Chondrocyte (in vitro differentiated cells): ENCODE data around the gene SLC25A45. TPM values are rescaled to one million over a fixed set of nuclear protein-coding genes. Genes with fewer than 3 reads are reported as not detected.

ENCODE experiments used
- DNase-seq: peaks from one replicate; pipeline ENCODE4 v3.0.0; 2021; ENCODE audit warnings: mixed read lengths, low spot score
- H3K27ac Mint-ChIP-seq: one replicate; pipeline ENCODE4 v1.8.0; 2021; ENCODE audit warnings: mild to moderate bottlenecking, moderate library complexity, mixed read lengths; ENCODE audit not compliant: unreplicated experiment
- H3K27me3 Mint-ChIP-seq: 2 replicates; pipeline ENCODE4 v1.8.0; 2021; ENCODE audit warnings: low read depth, mixed read lengths
- H3K36me3 Mint-ChIP-seq: 2 replicates; pipeline ENCODE4 v1.8.0; 2021; ENCODE audit warnings: low read depth, mixed read lengths
- H3K4me1 Mint-ChIP-seq: 2 replicates; pipeline ENCODE4 v1.8.0; 2021; ENCODE audit warnings: low read depth, mild to moderate bottlenecking, mixed read lengths
- H3K4me3 Mint-ChIP-seq: one replicate; pipeline ENCODE4 v1.8.0; 2021; ENCODE audit warnings: mild to moderate bottlenecking, moderate library complexity, mixed read lengths; ENCODE audit not compliant: unreplicated experiment
- H3K9me3 Mint-ChIP-seq: 2 replicates; pipeline ENCODE4 v1.8.0; 2021; ENCODE audit warnings: low read depth, mixed read lengths
- total RNA-seq: library from RNA; stranded (reverse); gene quantifications from 3 replicates; pipeline ENCODE4 v1.2.1, GENCODE V29; 2021
- TF ChIP-seq, protein P1 (sequence below): fragments of 200-600 bp; sonication (generic); IDR thresholded peaks from 2 replicates; pipeline ENCODE4 v1.5.0; 2021; ENCODE audit warnings: antibody characterized with exemption, mild to moderate bottlenecking, moderate library complexity

The SLC25A45 gene
- total RNA-seq, 1 donor from 2014 or later: 11.7 TPM

DNA sequence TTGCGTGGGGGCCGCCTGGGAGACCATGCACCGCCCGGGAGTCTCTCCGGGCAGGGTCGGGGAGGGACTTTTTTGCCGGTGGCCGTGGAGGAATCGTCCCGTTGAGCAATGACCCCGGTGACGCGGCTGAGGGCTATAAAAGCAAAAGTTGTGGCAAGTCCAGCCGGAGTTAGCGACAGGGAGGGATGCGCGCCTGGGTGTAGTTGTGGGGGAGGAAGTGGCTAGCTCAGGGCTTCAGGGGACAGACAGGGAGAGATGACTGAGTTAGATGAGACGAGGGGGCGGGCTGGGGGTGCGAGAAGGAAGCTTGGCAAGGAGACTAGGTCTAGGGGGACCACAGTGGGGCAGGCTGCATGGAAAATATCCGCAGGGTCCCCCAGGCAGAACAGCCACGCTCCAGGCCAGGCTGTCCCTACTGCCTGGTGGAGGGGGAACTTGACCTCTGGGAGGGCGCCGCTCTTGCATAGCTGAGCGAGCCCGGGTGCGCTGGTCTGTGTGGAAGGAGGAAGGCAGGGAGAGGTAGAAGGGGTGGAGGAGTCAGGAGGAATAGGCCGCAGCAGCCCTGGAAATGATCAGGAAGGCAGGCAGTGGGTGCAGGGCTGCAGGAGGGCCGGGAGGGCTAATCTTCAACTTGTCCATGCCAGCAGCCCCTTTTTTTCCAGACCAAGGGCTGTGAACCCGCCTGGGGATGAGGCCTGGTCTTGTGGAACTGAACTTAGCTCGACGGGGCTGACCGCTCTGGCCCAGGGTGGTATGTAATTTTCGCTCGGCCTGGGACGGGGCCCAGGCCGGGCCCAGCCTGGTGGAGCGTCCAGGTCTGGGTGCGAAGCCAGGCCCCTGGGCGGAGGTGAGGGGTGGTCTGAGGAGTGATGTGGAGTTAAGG, 40.4 kb upstream of the SLC25A45 start, which contains the start of gene NEAT1:
NEAT1 (plus strand) TSS at position 166 of the 883 bp plus-strand sequence.
- peaks cover 87% of the 10 kb centered on the region for H3K4me1 Mint-ChIP-seq
- peak within 1 kb of the TSS; percentile 82 for H3K4me3 Mint-ChIP-seq
- H3K27me3 Mint-ChIP-seq: no peaks in the 10 kb centered on the region
- H3K27ac Mint-ChIP-seq: peak within 1 kb of the TSS; percentile 100
- TF ChIP-seq, protein P1, sequence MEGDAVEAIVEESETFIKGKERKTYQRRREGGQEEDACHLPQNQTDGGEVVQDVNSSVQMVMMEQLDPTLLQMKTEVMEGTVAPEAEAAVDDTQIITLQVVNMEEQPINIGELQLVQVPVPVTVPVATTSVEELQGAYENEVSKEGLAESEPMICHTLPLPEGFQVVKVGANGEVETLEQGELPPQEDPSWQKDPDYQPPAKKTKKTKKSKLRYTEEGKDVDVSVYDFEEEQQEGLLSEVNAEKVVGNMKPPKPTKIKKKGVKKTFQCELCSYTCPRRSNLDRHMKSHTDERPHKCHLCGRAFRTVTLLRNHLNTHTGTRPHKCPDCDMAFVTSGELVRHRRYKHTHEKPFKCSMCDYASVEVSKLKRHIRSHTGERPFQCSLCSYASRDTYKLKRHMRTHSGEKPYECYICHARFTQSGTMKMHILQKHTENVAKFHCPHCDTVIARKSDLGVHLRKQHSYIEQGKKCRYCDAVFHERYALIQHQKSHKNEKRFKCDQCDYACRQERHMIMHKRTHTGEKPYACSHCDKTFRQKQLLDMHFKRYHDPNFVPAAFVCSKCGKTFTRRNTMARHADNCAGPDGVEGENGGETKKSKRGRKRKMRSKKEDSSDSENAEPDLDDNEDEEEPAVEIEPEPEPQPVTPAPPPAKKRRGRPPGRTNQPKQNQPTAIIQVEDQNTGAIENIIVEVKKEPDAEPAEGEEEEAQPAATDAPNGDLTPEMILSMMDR: peak; percentile 0
- DNase-seq: no peak
- H3K9me3 Mint-ChIP-seq: no peaks in the 10 kb centered on the region
- H3K36me3 Mint-ChIP-seq: peaks cover 43% of the 10 kb centered on the region

DNA sequence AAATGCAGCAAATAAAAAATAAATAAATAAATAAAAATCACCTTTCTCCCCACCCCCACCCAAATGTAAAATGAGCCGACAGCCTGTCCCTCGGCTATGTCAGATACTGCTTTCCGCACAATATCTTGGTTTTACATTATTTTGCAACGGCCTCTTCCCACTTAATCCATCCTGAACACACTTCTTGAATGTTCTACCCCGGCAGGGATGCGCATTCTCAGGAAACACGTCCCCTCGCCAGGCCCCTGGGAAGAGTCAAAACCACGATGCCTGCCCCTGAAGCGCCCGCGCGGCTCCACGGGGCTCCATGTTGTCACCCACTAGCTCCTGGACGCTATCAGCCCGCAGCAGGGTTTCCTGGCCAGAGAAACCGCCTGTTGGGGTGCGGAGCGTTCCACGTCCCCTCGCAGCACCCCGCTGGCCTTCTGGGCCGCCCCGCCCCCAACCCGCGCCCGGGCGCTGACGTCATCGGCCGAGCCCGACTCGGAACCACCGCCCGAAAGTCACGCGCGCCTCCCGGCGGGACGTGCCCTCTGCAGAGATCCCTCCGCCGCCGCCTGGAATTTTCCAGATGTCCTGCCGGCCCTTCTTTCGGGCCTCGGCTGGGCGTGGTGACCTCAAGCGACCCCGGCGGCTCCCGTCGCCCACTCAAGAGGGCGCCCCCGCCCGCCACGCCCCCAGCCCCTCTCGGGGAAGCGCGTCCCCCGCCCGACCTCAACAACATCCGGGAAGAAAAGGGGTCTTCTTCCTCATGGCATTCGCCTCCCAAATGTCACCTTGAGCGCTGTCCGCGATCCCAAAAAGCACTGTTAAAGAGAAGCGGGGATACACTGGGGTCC, 39.6 kb upstream of the SLC25A45 start:
- H3K4me3 Mint-ChIP-seq: peak overlapping the region; percentile 82
- peak; percentile 98 for DNase-seq
- H3K36me3 Mint-ChIP-seq: peaks cover 35% of the 10 kb centered on the region
- peak overlapping the region; percentile 100 for H3K27ac Mint-ChIP-seq
- TF ChIP-seq, protein P1: peak; percentile 40
- H3K4me1 Mint-ChIP-seq: peaks cover 87% of the 10 kb centered on the region
- H3K9me3 Mint-ChIP-seq: no peaks in the 10 kb centered on the region
- H3K27me3 Mint-ChIP-seq: no peaks in the 10 kb centered on the region

DNA sequence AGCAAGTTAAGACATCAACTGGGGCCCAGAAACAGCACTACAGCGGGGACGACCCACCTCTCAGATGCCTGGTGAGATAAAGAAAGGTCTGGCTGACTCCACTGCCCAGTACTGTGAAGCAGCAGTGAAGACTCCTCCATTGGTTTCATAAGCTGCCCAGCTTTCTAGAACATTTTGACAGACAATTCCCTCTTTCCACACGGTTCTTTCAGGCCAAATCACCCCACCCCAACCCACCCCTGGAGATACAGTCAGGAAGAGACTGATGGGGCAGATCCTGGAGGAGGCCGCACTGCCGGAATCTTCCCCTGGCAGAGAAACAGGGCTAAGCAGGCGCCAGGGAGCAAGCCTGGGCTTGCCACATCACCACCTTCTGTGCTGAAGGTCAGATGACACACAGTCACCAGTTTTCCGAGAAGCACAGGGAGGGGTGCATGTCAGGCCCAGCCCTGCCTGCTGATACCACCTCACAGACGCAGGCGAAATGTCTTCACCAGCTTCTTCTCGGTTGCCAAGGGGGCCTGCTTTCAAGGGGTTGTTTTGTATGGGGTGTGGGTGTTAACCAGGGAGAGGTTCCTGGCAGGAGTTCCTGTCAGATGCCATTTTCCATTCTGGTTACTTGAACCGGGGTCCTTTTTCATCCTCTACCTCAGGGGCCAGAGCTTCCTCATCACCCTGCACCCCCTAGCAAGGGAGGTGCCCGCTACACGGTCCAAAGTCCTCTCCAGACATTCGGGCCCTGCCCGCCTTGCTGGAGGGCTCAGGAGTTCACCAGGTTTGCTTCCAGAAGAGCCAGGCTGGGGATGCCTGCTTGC, 38.7 kb upstream of the SLC25A45 start:
- TF ChIP-seq, protein P1: no peak
- H3K9me3 Mint-ChIP-seq: no peaks in the 10 kb centered on the region
- peak; percentile 96 for DNase-seq
- peak overlapping the region; percentile 82 for H3K4me3 Mint-ChIP-seq
- H3K27me3 Mint-ChIP-seq: no peaks in the 10 kb centered on the region
- H3K27ac Mint-ChIP-seq: peak overlapping the region; percentile 100
- peaks cover 87% of the 10 kb centered on the region for H3K4me1 Mint-ChIP-seq
- H3K36me3 Mint-ChIP-seq: peaks cover 27% of the 10 kb centered on the region

GRCh38 chr11:65420506-65420905, 38.1 kb upstream of the SLC25A45 start:
- DNase-seq: no peak
- Mint-ChIP-seq H3K27me3 (no peaks in the 10 kb centered on the region), H3K27ac (peak overlapping the region; percentile 100), H3K36me3 (peaks cover 22% of the 10 kb centered on the region), H3K4me1 (peaks cover 88% of the 10 kb centered on the region), H3K9me3 (no peaks in the 10 kb centered on the region), H3K4me3 (peak overlapping the region; percentile 82)
- TF ChIP-seq, protein P1: no peak
